ENCODE results near the gene DHRSX.

GRCh38 chrX:2383735-2384134, 117.0 kb downstream of the DHRSX start:
- TF ChIP-seq, protein P1, sequence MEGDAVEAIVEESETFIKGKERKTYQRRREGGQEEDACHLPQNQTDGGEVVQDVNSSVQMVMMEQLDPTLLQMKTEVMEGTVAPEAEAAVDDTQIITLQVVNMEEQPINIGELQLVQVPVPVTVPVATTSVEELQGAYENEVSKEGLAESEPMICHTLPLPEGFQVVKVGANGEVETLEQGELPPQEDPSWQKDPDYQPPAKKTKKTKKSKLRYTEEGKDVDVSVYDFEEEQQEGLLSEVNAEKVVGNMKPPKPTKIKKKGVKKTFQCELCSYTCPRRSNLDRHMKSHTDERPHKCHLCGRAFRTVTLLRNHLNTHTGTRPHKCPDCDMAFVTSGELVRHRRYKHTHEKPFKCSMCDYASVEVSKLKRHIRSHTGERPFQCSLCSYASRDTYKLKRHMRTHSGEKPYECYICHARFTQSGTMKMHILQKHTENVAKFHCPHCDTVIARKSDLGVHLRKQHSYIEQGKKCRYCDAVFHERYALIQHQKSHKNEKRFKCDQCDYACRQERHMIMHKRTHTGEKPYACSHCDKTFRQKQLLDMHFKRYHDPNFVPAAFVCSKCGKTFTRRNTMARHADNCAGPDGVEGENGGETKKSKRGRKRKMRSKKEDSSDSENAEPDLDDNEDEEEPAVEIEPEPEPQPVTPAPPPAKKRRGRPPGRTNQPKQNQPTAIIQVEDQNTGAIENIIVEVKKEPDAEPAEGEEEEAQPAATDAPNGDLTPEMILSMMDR (IDR thresholded peaks at IDR 0.05): no peak
- no peak for TF ChIP-seq POLR2A (IDR thresholded peaks at IDR 0.05)

All from adrenal gland (tissue), 5 donors.